Suppressor macrophage treated with lipopolysaccharide for 4 hours (primary cell): ENCODE measurements around the gene SSBP2.
"Not testable (repeated sequence)": the region's sequence is repeated elsewhere in the genome, so short reads cannot be mapped to it uniquely, and the experiment has no call there.

Source experiments
- DNase-seq: peaks from one replicate; pipeline ENCODE4 v3.0.0-alpha.2; 2020

SSBP2 gene

GRCh38 chr5:81646469-81646995 is 104.4 kb downstream of the SSBP2 start:
- no peak for DNase-seq

DNA sequence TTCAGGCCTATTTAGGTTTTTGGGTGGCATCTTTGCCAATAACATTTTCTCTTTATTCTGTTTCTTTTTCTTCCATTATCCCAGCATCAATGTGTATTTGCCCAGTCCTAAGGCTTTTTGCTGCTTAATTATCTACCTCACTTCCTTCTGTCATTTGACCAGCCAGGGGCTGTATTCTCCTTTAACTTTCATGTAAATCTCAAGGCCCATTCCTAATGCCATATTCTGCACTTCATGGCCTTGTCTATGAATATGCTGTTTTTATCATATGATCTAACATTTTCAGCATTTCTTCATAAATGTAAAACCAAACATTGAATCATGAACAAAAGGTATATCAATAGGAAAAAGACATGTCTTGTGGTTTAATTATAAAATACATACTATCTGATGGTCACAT is 108.7 kb downstream of the SSBP2 start:
- DNase-seq, result no peak

GRCh38 chr5:81639556-81639955 is 111.3 kb downstream of the SSBP2 start:
- no peak for DNase-seq

- no peak for DNase-seq
Observed at GRCh38 chr5:81638471-81638870, 112.4 kb downstream of the SSBP2 start.

DNA sequence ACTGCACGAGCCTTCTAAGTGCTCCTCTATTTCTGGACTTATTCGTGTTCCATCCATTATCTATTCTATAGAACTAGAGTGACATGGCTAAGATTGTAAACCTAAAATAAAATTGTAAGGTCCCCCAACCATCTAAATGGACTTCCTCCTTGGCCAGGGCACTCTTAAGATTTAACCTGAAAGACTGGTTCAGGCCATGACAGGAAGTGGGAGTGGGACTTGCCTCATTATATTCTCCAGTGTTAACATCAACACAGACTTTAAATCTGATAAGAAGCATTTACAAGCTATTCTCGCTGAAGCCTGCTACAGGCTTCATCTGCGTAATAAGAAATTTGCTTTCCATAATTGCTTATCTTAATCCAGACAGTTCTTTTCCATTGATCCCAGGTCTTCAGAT is 117.0 kb downstream of the SSBP2 start:
- DNase-seq, result no peak

DNA sequence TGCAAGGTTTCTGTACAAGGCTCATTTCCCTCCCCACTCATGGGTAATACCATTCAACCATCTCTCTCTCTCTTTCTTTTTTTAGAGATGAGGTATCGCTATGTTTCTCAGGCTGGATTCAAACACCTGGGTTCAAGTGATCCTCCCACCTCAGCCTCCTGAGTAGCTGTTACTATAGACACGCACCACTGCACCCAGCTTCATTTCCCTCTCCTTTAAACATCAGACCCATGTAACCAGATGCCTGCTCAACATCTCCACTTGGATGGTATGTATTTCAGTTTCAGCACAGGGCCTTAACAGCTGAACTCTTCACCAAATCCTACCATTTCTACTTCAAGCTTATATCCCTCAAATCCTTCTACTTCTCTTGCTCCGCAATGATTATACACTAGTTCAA is 117.4 kb downstream of the SSBP2 start:
- DNase-seq, result no peak

GRCh38 chr5:81632679-81633078 is 118.2 kb downstream of the SSBP2 start:
- no peak for DNase-seq

- DNase-seq, result no peak
Observed at GRCh38 chr5:81631621-81632020, 119.3 kb downstream of the SSBP2 start.

DNA sequence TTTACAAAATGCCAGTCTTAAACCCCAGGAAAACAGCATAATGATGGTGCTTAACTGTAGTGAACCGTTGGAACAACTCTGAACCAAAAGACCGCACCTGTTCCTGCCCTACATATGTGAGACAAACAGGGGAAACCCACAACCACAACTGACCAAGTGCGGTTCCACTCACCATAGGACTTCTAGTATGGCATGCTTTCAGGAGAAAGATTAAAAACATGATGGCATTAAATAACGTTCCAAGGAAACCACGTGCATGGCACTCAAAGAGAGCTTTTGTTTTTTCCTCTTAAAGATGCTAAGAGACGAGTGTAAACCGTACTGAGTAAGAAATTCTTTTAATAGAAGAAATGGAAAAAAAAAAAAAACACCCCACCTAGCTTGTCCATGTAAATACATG is 119.8 kb downstream of the SSBP2 start:
- no peak for DNase-seq

- DNase-seq, result no peak
Observed at GRCh38 chr5:81630684-81631083, 120.2 kb downstream of the SSBP2 start.

GRCh38 chr5:81629986-81630385 is 120.9 kb downstream of the SSBP2 start:
- DNase-seq, result no peak

GRCh38 chr5:81628061-81628460 is 122.8 kb downstream of the SSBP2 start:
- not testable (repeated sequence) for DNase-seq

- DNase-seq, result peak; percentile 19
Observed at GRCh38 chr5:81626524-81626923, 124.4 kb downstream of the SSBP2 start.

- no peak for DNase-seq
Observed at GRCh38 chr5:81609810-81610375, 141.0 kb downstream of the SSBP2 start.

GRCh38 chr5:81608976-81609375 is 141.9 kb downstream of the SSBP2 start:
- DNase-seq, result no peak

DNA sequence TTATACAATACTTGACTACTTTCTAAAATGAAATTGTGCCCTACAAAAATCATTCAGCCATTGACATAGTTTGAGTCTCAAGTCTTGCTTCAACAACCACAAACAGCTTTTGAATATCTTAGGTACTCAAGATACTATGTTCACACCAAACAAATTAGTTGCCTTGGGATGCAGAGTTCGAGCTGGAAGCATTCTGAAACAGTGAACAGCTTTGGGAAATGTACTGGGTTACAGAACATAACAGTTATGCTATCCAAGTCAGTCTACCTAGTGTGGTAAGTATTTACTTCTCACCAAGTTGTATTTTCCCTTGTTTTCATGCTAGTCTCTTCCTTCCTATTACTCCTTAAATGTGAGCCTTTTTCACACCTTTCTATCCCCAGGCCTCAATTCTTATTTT is 143.2 kb downstream of the SSBP2 start:
- DNase-seq, result no peak

DNA sequence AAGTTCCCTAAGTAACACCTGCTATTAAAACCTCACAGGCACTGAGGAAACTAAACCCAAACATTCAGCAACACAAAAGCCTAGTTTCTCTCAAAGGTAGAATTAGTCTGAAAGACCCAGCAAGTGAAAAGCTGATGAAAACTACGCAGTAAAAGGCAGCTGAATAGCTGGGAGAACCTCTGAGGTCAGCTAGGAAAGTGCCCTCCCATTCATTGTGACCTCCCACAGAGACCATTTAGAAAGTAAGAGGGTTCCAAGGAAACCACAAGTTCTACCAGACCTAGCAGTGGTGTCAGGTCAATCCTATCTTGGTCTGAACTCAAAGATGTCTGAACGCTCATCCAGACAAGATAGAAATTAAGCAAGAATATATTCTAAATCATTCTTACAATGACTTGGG is 144.7 kb downstream of the SSBP2 start:
- no peak for DNase-seq

DNA sequence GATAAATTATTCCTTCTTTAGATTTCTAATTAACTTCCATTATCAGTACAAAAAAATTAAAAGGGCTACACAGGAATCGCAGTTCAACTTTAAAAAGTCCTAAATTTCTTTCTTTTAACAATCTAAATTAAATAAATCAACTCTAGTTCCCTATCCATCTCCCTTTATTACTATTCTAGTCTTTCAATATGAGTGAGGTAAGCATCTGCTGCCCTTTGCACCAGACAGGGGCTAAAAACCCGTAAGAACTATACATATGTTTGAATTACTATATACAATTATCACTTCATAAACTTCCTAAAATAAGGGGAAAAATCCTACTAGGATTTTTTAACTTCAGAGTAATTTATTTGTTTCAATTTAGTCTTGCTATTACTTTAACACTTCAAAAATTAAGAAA is 145.6 kb downstream of the SSBP2 start:
- DNase-seq, result no peak

DNA sequence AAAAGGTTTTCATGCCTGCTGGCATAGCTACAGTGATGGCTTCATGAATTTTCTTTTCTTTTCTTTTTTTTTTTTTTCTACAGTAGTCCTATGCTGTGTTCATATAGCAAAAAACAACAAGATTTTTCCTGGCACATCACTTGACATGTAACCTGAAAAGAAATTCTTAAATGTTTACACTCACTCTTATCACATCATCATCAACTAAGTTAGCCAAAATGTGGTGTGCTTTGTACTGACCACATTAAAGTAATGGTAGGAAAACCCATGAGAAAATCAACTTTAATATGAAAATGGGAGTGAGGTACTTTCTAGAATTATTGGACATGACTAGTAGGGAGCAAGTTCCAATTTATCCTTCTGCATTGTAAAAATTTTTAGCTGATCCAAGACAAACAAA is 146.7 kb downstream of the SSBP2 start:
- DNase-seq, result no peak

- DNase-seq, result no peak
Observed at GRCh38 chr5:81601919-81602318, 149.0 kb downstream of the SSBP2 start.

GRCh38 chr5:81592085-81592484 is 158.8 kb downstream of the SSBP2 start:
- DNase-seq, result not testable (repeated sequence)

DNA sequence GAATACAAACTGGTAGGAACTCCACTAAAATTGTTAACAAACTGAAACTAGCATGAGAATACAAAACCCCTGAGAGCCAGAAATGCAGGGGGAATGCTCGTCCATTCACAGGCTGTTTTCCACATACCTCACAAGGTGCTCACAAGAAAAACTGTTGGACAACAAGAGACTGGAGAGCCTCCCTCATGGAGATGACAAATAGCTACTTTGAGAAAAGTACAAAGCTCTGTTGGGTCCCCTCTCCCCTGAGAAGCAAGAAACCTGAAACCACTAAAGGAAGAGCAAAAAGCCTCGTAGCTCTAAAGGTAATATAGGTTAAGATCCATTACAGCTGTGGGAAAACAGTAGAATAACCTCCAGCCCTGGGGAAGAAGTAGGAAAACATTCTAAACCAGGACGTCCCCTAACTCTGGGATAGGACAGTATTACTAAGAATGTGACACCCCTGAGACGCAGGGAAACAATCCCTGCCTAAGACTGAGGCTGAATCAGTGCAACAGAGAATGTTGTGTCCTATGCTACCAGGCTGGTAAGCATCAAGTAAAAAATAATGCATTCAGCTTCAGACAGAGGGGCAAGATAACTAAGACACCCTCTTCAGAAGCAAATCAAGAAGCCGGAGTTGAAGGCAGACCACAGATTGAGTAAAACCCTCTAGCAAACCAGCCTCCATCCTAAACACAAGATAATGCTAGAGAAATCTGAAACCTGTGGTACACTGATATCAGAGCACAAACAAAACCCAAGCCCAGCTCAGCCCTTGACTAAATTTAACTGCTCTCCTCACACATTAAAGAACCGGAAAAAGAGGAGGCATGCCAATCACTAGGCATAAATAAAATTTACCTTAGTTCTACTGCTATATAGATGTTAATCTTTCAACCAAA is 160.2 kb downstream of the SSBP2 start:
- no peak for DNase-seq

GRCh38 chr5:81579262-81579924 is 171.5 kb downstream of the SSBP2 start:
- peak; percentile 2 for DNase-seq

DNA sequence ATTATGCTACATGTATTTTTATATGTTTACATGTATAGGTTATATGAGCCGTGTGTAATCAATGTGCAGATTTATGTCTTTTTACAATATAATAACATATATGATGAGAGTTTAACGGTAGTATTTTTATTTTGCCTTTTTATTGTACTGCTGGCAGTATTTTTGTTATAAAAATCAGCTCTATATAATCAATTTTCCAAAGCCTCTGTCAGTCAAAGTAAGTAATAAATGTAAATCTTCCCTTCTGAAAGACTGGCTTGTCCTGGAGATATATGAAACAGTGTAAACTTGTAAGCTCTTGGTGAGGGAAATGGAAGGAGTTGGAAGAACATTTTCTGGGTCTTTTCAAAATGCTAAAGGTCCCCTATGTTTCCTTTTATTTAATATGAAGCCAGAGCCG is 173.8 kb downstream of the SSBP2 start:
- no peak for DNase-seq
